GM23338 (cell line): ENCODE results near the gene TMPRSS9. TPM values are rescaled to one million over a fixed set of nuclear protein-coding genes. Genes with fewer than 3 reads are reported as not detected.
A peak's percentile ranks its signal among the peaks of the same experiment; 100 is the strongest.

Source experiments
- ATAC-seq: fragments of 200-7000 bp; cut with Tn5 transposase; 3 replicates; pipeline ENCODE4 v1.9.1; 2020
- DNase-seq: peaks from one replicate; pipeline ENCODE4 v3.0.0-alpha.2; 2015; ENCODE audit warnings: low spot score
- H2AFZ ChIP-seq: fragments of 200-600 bp; sonication (generic); 2 replicates; pipeline ENCODE4 v1.8.0; 2016; ENCODE audit warnings: antibody characterized with exemption, mild to moderate bottlenecking, moderate library complexity
- H3F3A ChIP-seq: fragments of 200-600 bp; sonication (generic); replicated peaks from 2 replicates; pipeline ENCODE4 v1.8.0; 2017; ENCODE audit warnings: antibody characterized with exemption, mixed run types, low read depth
- H3K27ac ChIP-seq: fragments of 200-600 bp; sonication (generic); 2 replicates; pipeline ENCODE4 v1.6.1; 2016; ENCODE audit warnings: low read depth
- H3K27me3 ChIP-seq: fragments of 200-600 bp; sonication (generic); 2 replicates; pipeline ENCODE4 v1.8.0; 2016; ENCODE audit warnings: mild to moderate bottlenecking, mixed run types, moderate library complexity; ENCODE audit not compliant: insufficient read depth
- H3K36me3 ChIP-seq: fragments of 200-600 bp; sonication (generic); 2 replicates; pipeline ENCODE4 v1.8.0; 2016; ENCODE audit warnings: mild to moderate bottlenecking; ENCODE audit not compliant: insufficient read depth
- H3K4me1 ChIP-seq: fragments of 200-600 bp; sonication (generic); 2 replicates; pipeline ENCODE4 v1.8.0; 2016; ENCODE audit warnings: mild to moderate bottlenecking, moderate library complexity; ENCODE audit not compliant: insufficient read depth
- H3K4me2 ChIP-seq: fragments of 200-600 bp; sonication (generic); 2 replicates; pipeline ENCODE4 v1.7.1; 2017; ENCODE audit warnings: mixed run types
- H3K4me3 ChIP-seq: fragments of 200-600 bp; sonication (generic); 2 replicates; pipeline ENCODE4 v1.6.1; 2016; ENCODE audit warnings: mixed run types
- H3K79me2 ChIP-seq: fragments of 200-600 bp; sonication (generic); replicated peaks from 2 replicates; pipeline ENCODE4 v1.8.0; 2017; ENCODE audit warnings: mild to moderate bottlenecking; ENCODE audit not compliant: insufficient read depth
- H3K9me2 ChIP-seq: fragments of 200-600 bp; sonication (generic); 2 replicates; pipeline ENCODE4 v1.8.0; 2017; ENCODE audit not compliant: insufficient read depth
- H4K20me1 ChIP-seq: fragments of 200-600 bp; sonication (generic); replicated peaks from 2 replicates; pipeline ENCODE4 v1.8.0; 2017; ENCODE audit warnings: mild to moderate bottlenecking; ENCODE audit not compliant: insufficient read depth
- H3K27ac Mint-ChIP-seq: 2 replicates; pipeline ENCODE4 v1.8.0; 2020; ENCODE audit warnings: inconsistent platforms, mild to moderate bottlenecking, moderate library complexity, mixed read lengths
- H3K27me3 Mint-ChIP-seq: 3 replicates; pipeline ENCODE4 v1.8.0; 2022; ENCODE audit warnings: low read depth, mild to moderate bottlenecking, moderate library complexity, mixed read lengths, inconsistent platforms; ENCODE audit not compliant: insufficient read depth, poor library complexity
- H3K36me3 Mint-ChIP-seq: 3 replicates; pipeline ENCODE4 v1.8.0; 2021; ENCODE audit warnings: low read depth, mild to moderate bottlenecking, inconsistent platforms, moderate library complexity, mixed read lengths
- H3K4me1 Mint-ChIP-seq: 3 replicates; pipeline ENCODE4 v1.8.0; 2020; ENCODE audit warnings: mild to moderate bottlenecking, inconsistent platforms, mixed read lengths
- H3K4me3 Mint-ChIP-seq: 3 replicates; pipeline ENCODE4 v1.8.0; 2021; ENCODE audit warnings: moderate library complexity, mild to moderate bottlenecking, inconsistent platforms, mixed read lengths
- H3K9me3 Mint-ChIP-seq: 3 replicates; pipeline ENCODE4 v1.8.0; 2020; ENCODE audit warnings: moderate library complexity, mild to moderate bottlenecking, inconsistent platforms, mixed read lengths
- CREB1 ChIP-seq: fragments of 250-450 bp; sonication (Bioruptor Pico); IDR thresholded peaks from 2 replicates; pipeline ENCODE4 v1.5.0; 2020; ENCODE audit warnings: low read depth, mild to moderate bottlenecking, moderate library complexity
- EZH2 ChIP-seq: fragments of 200-600 bp; sonication (generic); IDR thresholded peaks from one replicate; pipeline ENCODE4 v1.8.0; 2017; ENCODE audit warnings: antibody characterized with exemption, mild to moderate bottlenecking, low read depth; ENCODE audit not compliant: unreplicated experiment
- EZH2phosphoT487 ChIP-seq: fragments of 200-600 bp; sonication (generic); IDR thresholded peaks from one replicate; pipeline ENCODE4 v1.8.1; 2018; ENCODE audit warnings: antibody characterized with exemption; ENCODE audit not compliant: unreplicated experiment
- POLR2AphosphoS5 ChIP-seq: IDR thresholded peaks from 2 replicates; pipeline ENCODE4 v1.6.1; 2016; ENCODE audit warnings: antibody characterized with exemption, low read depth
- STAT1 ChIP-seq: IDR thresholded peaks from one replicate; pipeline ENCODE4 v1.6.1; 2016; ENCODE audit warnings: antibody characterized with exemption; ENCODE audit not compliant: unreplicated experiment
- polyA plus RNA-seq: library from polyadenylated mRNA; unstranded; fragments of >200 nt; fragmentation: Nextera tagmentation; extraction: Ambion mirVana; gene quantifications from 2 replicates; pipeline ENCODE4 v1.2.1, GENCODE V29; 2016
- total RNA-seq: library from RNA; depleted of rRNA; stranded (reverse); fragments of >200 nt; shearing (Covaris generic); gene quantifications from 2 replicates; pipeline ENCODE4 v1.2.3, GENCODE V29; 2014
- TF ChIP-seq, protein P1 (sequence below): IDR thresholded peaks from one replicate; pipeline ENCODE4 v1.6.1; 2018; ENCODE audit warnings: antibody characterized with exemption; ENCODE audit not compliant: unreplicated experiment
- TF ChIP-seq, protein P2 (sequence below): fragments of 250-450 bp; sonication (Bioruptor Pico); IDR thresholded peaks from 2 replicates; pipeline ENCODE4 v1.5.0; 2020; ENCODE audit warnings: mild to moderate bottlenecking, moderate library complexity

The TMPRSS9 gene
- total and polyA plus RNA-seq, 2 experiments from 2014 or later, result 0.05 to 0.28 TPM

DNA sequence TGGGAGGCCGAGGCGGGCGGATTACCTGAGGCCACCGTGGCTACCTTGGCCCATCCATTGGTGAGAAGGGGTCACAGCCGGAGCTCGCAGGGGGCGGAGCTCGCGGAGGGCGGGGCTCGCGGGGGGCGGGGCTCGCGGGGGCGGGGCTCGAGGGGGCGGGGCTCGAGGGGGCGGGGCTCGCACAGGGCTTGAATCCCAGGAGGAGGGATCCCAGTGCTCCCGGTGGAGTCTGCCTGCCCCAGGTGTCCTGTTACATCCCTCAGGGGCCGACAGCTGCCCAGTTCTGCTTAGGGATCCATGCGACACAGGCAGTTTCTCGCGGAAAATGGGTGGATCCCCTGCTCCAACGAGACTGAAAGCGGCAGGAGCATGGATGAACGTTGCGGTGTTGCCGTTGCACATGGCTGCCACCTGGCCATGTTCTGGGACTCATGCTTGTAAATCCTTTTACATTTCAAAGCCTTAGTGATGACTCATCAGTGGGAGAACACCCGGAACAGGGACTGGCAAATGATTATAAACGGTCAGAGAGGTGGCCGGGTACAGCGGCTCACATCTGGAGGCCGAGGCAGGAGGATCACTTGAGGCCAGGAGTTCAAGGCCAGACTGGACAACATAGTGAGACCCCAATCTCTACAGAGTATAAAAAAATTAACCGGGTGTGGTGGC lies 25.1 kb downstream of the TMPRSS9 start:
- DNase-seq (peak; percentile 91), ATAC-seq (peak; percentile 97)
- H3K4me3 Mint-ChIP-seq, result no peak overlapping the region
- H3F3A ChIP-seq, result no peaks in the 10 kb centered on the region
- H3K9me3 Mint-ChIP-seq, result peaks cover 15% of the 10 kb centered on the region; the same call in 2 of the 3 replicates
- H3K4me1 ChIP-seq, result no peaks in the 10 kb centered on the region
- no peak overlapping the region for H2AFZ ChIP-seq
- peaks cover 3% of the 10 kb centered on the region; the same call in 1 of the 3 replicates for H3K4me1 Mint-ChIP-seq
- no peaks in the 10 kb centered on the region for H3K36me3 ChIP-seq
- peak overlapping the region; percentile 74; the same call in 1 of the 2 replicates for H3K27ac Mint-ChIP-seq
- no peaks in the 10 kb centered on the region for H3K27me3 ChIP-seq
- no peak overlapping the region for H3K27ac ChIP-seq
- TF ChIP-seq CREB1 (CRISPR knock-in tag) (no peak), EZH2 (no peak), EZH2phosphoT487 (no peak)
- TF ChIP-seq, protein P1, sequence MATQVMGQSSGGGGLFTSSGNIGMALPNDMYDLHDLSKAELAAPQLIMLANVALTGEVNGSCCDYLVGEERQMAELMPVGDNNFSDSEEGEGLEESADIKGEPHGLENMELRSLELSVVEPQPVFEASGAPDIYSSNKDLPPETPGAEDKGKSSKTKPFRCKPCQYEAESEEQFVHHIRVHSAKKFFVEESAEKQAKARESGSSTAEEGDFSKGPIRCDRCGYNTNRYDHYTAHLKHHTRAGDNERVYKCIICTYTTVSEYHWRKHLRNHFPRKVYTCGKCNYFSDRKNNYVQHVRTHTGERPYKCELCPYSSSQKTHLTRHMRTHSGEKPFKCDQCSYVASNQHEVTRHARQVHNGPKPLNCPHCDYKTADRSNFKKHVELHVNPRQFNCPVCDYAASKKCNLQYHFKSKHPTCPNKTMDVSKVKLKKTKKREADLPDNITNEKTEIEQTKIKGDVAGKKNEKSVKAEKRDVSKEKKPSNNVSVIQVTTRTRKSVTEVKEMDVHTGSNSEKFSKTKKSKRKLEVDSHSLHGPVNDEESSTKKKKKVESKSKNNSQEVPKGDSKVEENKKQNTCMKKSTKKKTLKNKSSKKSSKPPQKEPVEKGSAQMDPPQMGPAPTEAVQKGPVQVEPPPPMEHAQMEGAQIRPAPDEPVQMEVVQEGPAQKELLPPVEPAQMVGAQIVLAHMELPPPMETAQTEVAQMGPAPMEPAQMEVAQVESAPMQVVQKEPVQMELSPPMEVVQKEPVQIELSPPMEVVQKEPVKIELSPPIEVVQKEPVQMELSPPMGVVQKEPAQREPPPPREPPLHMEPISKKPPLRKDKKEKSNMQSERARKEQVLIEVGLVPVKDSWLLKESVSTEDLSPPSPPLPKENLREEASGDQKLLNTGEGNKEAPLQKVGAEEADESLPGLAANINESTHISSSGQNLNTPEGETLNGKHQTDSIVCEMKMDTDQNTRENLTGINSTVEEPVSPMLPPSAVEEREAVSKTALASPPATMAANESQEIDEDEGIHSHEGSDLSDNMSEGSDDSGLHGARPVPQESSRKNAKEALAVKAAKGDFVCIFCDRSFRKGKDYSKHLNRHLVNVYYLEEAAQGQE, result no peak
- 0 out of 2 replicates have a peak overlapping the region, but pooled peaks have one; percentile 20 for H3K4me3 ChIP-seq
- H3K27me3 Mint-ChIP-seq, result peaks cover 8% of the 10 kb centered on the region
- no peaks in the 10 kb centered on the region for H3K79me2 ChIP-seq
- no peaks in the 10 kb centered on the region for H4K20me1 ChIP-seq
- H3K4me2 ChIP-seq, result peak overlapping the region; percentile 51; the same call in 1 of the 2 replicates
- no peaks in the 10 kb centered on the region for H3K9me2 ChIP-seq
- H3K36me3 Mint-ChIP-seq, result no peaks in the 10 kb centered on the region

DNA sequence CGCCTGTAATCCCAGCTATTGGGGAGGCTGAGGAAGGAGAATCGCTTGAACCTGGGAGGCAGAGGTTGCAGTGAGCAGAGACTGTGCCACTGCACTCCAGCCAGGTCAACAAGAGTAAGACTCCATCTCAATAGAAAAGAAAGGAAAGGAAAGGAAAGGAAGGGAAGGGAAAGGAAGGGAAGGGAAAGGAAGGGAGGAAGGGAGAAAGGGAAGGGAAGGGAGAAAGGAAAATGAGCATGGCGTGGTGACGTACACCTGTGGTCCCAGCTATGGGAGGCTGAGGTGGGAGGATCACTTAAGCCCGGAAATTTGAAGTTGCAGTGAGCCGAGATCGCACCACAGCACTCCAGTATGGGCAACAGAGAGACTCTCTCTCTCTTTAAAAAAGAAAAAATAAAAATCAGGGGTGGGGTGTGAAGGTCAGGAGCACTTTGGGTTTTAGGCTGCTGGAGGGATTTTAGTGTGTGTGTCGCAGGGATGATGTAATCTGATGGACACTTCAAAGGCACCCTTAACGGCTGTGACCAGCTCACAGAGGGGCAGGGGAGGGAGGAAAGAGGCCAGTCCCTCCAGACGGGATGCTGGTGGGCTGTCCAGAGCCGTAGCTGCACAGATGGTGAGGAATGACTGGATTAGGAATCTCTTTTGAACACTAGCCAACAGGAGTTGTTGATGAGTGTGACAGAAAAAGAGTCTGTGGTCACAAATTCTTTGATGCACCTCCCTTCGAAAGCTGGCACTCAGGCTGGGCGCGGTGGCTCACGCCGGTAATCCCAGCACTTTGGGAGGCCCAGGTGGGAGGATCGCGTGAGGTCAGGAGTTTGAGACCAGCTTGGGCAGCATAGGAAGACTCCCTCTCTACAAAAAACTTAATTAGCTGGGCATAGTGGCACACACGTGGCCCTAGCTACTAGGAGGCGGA lies 27.6 kb downstream of the TMPRSS9 start:
- Mint-ChIP-seq H3K27me3 (peaks cover 8% of the 10 kb centered on the region), H3K4me3 (no peak overlapping the region)
- no peak overlapping the region for H3K27ac ChIP-seq

More for the DNA sequence above, 27.6 kb downstream of the TMPRSS9 start:
- Histone ChIP-seq H3K9me2 (no peaks in the 10 kb centered on the region), H3F3A (no peaks in the 10 kb centered on the region), H3K36me3 (no peaks in the 10 kb centered on the region), H3K4me2 (no peak overlapping the region), H4K20me1 (no peaks in the 10 kb centered on the region), H3K27me3 (no peaks in the 10 kb centered on the region), H3K4me1 (no peaks in the 10 kb centered on the region), H3K4me3 (no peak overlapping the region), H2AFZ (no peak overlapping the region), H3K79me2 (no peaks in the 10 kb centered on the region)
- DNase-seq (no peak), ATAC-seq (no peak)
- Mint-ChIP-seq H3K36me3 (no peaks in the 10 kb centered on the region), H3K9me3 (peaks cover 6% of the 10 kb centered on the region; the same call in 2 of the 3 replicates), H3K4me1 (peaks cover 3% of the 10 kb centered on the region; the same call in 1 of the 3 replicates), H3K27ac (no peak overlapping the region)
- TF ChIP-seq, protein P2, sequence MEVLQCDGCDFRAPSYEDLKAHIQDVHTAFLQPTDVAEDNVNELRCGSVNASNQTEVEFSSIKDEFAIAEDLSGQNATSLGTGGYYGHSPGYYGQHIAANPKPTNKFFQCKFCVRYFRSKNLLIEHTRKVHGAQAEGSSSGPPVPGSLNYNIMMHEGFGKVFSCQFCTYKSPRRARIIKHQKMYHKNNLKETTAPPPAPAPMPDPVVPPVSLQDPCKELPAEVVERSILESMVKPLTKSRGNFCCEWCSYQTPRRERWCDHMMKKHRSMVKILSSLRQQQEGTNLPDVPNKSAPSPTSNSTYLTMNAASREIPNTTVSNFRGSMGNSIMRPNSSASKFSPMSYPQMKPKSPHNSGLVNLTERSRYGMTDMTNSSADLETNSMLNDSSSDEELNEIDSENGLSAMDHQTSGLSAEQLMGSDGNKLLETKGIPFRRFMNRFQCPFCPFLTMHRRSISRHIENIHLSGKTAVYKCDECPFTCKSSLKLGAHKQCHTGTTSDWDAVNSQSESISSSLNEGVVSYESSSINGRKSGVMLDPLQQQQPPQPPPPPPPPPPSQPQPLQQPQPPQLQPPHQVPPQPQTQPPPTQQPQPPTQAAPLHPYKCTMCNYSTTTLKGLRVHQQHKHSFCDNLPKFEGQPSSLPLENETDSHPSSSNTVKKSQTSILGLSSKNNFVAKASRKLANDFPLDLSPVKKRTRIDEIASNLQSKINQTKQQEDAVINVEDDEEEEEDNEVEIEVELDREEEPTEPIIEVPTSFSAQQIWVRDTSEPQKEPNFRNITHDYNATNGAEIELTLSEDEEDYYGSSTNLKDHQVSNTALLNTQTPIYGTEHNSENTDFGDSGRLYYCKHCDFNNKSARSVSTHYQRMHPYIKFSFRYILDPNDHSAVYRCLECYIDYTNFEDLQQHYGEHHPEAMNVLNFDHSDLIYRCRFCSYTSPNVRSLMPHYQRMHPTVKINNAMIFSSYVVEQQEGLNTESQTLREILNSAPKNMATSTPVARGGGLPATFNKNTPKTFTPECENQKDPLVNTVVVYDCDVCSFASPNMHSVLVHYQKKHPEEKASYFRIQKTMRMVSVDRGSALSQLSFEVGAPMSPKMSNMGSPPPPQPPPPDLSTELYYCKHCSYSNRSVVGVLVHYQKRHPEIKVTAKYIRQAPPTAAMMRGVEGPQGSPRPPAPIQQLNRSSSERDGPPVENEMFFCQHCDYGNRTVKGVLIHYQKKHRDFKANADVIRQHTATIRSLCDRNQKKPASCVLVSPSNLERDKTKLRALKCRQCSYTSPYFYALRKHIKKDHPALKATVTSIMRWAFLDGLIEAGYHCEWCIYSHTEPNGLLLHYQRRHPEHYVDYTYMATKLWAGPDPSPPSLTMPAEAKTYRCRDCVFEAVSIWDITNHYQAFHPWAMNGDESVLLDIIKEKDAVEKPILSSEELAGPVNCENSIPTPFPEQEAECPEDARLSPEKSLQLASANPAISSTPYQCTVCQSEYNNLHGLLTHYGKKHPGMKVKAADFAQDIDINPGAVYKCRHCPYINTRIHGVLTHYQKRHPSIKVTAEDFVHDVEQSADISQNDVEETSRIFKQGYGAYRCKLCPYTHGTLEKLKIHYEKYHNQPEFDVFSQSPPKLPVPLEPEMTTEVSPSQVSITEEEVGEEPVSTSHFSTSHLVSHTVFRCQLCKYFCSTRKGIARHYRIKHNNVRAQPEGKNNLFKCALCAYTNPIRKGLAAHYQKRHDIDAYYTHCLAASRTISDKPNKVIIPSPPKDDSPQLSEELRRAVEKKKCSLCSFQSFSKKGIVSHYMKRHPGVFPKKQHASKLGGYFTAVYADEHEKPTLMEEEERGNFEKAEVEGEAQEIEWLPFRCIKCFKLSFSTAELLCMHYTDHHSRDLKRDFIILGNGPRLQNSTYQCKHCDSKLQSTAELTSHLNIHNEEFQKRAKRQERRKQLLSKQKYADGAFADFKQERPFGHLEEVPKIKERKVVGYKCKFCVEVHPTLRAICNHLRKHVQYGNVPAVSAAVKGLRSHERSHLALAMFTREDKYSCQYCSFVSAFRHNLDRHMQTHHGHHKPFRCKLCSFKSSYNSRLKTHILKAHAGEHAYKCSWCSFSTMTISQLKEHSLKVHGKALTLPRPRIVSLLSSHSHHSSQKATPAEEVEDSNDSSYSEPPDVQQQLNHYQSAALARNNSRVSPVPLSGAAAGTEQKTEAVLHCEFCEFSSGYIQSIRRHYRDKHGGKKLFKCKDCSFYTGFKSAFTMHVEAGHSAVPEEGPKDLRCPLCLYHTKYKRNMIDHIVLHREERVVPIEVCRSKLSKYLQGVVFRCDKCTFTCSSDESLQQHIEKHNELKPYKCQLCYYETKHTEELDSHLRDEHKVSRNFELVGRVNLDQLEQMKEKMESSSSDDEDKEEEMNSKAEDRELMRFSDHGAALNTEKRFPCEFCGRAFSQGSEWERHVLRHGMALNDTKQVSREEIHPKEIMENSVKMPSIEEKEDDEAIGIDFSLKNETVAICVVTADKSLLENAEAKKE, result no peak
- no peak for TF ChIP-seq EZH2
- TF ChIP-seq POLR2AphosphoS5, result no peak
- TF ChIP-seq STAT1, result no peak
